Measurements from ENCODE around the gene NR2F2.

GRCh38 chr15:96362011-96362754, 31.7 kb downstream of the NR2F2 start:
- TF ChIP-seq, protein P1, sequence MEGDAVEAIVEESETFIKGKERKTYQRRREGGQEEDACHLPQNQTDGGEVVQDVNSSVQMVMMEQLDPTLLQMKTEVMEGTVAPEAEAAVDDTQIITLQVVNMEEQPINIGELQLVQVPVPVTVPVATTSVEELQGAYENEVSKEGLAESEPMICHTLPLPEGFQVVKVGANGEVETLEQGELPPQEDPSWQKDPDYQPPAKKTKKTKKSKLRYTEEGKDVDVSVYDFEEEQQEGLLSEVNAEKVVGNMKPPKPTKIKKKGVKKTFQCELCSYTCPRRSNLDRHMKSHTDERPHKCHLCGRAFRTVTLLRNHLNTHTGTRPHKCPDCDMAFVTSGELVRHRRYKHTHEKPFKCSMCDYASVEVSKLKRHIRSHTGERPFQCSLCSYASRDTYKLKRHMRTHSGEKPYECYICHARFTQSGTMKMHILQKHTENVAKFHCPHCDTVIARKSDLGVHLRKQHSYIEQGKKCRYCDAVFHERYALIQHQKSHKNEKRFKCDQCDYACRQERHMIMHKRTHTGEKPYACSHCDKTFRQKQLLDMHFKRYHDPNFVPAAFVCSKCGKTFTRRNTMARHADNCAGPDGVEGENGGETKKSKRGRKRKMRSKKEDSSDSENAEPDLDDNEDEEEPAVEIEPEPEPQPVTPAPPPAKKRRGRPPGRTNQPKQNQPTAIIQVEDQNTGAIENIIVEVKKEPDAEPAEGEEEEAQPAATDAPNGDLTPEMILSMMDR (IDR thresholded peaks at IDR 0.05; ENCODE audit: low read length), result no peak
- no peak for TF ChIP-seq EZH2phosphoT487 (IDR thresholded peaks at IDR 0.05; ENCODE audit: low read length)
- no peak for TF ChIP-seq EZH2 (optimal IDR thresholded peaks at IDR 0.05; ENCODE audit: low read depth, low read length)

All from MM.1S (cell line).